ENCODE measurements around the gene RASGRF2. TPM values are rescaled to one million over a fixed set of nuclear protein-coding genes. Genes with fewer than 3 reads are reported as not detected.
A peak's percentile ranks its signal among the peaks of the same experiment; 100 is the strongest.

Gene RASGRF2
- total RNA-seq, 4 donors from 2014 or later, result 19.5 to 45.3 (median 34.6) TPM

DNA sequence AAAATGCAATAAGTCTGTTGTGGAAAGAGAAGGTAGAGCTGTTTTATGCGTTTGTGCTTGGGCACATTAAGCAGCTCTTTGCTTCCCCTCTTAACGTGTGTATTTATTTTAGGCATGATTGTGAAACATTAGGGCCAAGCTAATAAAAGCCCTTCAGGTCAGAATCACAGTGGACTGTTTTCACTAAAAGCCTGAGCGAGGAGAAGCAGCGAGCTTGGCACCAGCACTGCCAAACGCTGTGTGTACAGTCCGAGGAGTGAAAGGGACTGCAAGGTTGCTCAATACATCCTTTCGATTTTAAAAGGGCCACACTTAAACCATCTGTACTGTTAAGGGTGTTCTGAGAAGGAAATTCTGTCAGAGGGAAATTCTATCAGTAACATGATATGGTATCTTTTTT lies 165.8 kb downstream of the RASGRF2 start:
- no peak for TF ChIP-seq POLR2A (IDR thresholded peaks at IDR 0.05)
- no peak for TF ChIP-seq CTCF (IDR thresholded peaks at IDR 0.05)
- peak in 1 of 2 donors; percentile 67 for TF ChIP-seq EP300 (IDR thresholded peaks at IDR 0.05)
- Histone ChIP-seq H3K4me3 (no peak overlapping the region), H3K9me3 (no peaks in the 10 kb centered on the region), H3K36me3 (no peaks in the 10 kb centered on the region), H3K27me3 (no peaks in the 10 kb centered on the region), H3K4me1 (peaks cover 0 to 13% (median 0%) of the 10 kb centered on the region in 4 donors), H3K27ac (no peak overlapping the region)
- DNase-seq (ENCODE audit: low spot score in 2 of 2), result no peak
- 66 to 69% methylated on average over 7 of the region's 7 CpGs for WGBS, 2 donors

DNA sequence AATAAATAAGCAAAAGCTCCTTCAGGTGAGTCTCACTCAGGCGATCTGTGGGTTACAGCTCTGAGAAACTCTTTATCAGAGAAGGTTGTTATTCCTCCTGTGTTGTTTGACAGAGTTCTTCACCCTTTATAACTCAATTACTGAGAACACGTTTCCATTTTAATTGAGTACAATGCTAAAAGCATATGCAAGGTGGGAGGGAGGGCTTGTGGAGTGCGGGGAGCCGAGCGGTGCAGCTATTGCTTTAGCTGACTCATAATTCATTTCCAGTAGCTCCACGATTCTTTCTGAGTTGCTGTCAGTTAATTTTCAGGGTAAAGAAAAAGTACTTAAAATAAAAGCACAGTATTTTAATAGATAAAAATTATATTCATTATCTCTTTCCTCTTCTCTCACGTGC lies 168.3 kb downstream of the RASGRF2 start:
- Histone ChIP-seq H3K27me3 (no peaks in the 10 kb centered on the region), H3K9me3 (no peaks in the 10 kb centered on the region), H3K36me3 (no peaks in the 10 kb centered on the region), H3K4me3 (no peak overlapping the region), H3K4me1 (peaks cover 0 to 8% (median 0%) of the 10 kb centered on the region in 4 donors), H3K27ac (no peak overlapping the region)
- TF ChIP-seq CTCF (IDR thresholded peaks at IDR 0.05) (no peak), EP300 (IDR thresholded peaks at IDR 0.05) (no peak), POLR2A (IDR thresholded peaks at IDR 0.05) (no peak)
- 79 to 86% methylated on average over 7 of the region's 7 CpGs for WGBS, 2 donors
- no peak for DNase-seq (ENCODE audit: low spot score in 2 of 2)

GRCh38 chr5:81132381-81132780 lies 172.2 kb downstream of the RASGRF2 start:
- Histone ChIP-seq H3K27ac (no peak overlapping the region), H3K9me3 (peaks cover 0 to 4% (median 0%) of the 10 kb centered on the region in 4 donors), H3K4me1 (no peaks in the 10 kb centered on the region), H3K4me3 (no peak overlapping the region), H3K27me3 (no peaks in the 10 kb centered on the region), H3K36me3 (no peaks in the 10 kb centered on the region)
- no peak for DNase-seq (ENCODE audit: low spot score in 2 of 2)
- WGBS, 2 donors, result 72 to 78% methylated on average over 1 of the region's 1 CpG
- TF ChIP-seq POLR2A (IDR thresholded peaks at IDR 0.05) (no peak), CTCF (IDR thresholded peaks at IDR 0.05) (no peak), EP300 (IDR thresholded peaks at IDR 0.05) (no peak)

DNA sequence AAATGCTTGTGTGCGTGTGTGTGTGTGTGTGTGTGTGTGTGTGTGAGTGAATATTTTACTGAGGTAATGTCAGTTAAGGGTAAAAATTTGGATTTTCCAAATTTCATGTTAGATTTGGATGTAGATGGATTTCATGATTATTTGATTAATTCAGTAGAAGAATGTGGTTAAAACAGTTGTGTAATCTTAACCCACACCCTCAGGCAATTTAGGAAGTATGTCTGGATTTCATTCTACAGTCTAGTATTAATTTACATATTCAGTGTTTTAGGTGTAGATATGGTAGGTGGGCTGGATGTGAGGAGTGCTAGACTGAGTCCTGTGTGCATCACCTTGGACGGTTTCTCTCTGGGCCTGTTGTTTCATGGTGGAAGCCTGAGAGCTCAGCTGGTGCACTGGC lies 173.9 kb downstream of the RASGRF2 start:
- H3K27me3 ChIP-seq, result no peaks in the 10 kb centered on the region
- TF ChIP-seq EP300 (IDR thresholded peaks at IDR 0.05), result no peak
- no peak for TF ChIP-seq CTCF (IDR thresholded peaks at IDR 0.05)
- TF ChIP-seq POLR2A (IDR thresholded peaks at IDR 0.05), result no peak
- no peaks in the 10 kb centered on the region for H3K36me3 ChIP-seq
- no peaks in the 10 kb centered on the region for H3K4me1 ChIP-seq
- H3K27ac ChIP-seq, result no peak overlapping the region
- WGBS, 2 donors, result 63 to 79% methylated on average over 2 of the region's 2 CpGs
- no peak overlapping the region for H3K4me3 ChIP-seq
- no peak for DNase-seq (ENCODE audit: low spot score in 2 of 2)
- peaks cover 0 to 4% (median 0%) of the 10 kb centered on the region in 4 donors for H3K9me3 ChIP-seq

- Histone ChIP-seq H3K27ac (no peak overlapping the region), H3K36me3 (no peaks in the 10 kb centered on the region), H3K4me3 (no peak overlapping the region), H3K9me3 (peaks cover 0 to 4% (median 0%) of the 10 kb centered on the region in 4 donors), H3K27me3 (no peaks in the 10 kb centered on the region), H3K4me1 (no peaks in the 10 kb centered on the region)
- DNase-seq (ENCODE audit: low spot score in 2 of 2), result no peak
- TF ChIP-seq POLR2A (IDR thresholded peaks at IDR 0.05) (no peak), CTCF (IDR thresholded peaks at IDR 0.05) (no peak), EP300 (IDR thresholded peaks at IDR 0.05) (no peak)
Measured at GRCh38 chr5:81134566-81134965, 174.4 kb downstream of the RASGRF2 start.
